HG03342 (cell line): ENCODE measurements around the gene LCLAT1.
"Not testable (repeated sequence)": the region's sequence is repeated elsewhere in the genome, so short reads cannot be mapped to it uniquely, and the experiment has no call there.

Source experiments
- ATAC-seq: cut with Tn5 transposase; IDR thresholded peaks from one replicate; pipeline ENCODE4 v1.9.1; 2021; ENCODE audit warnings: mild to moderate bottlenecking, moderate library complexity; ENCODE audit not compliant: unreplicated experiment

LCLAT1 gene

GRCh38 chr2:30453498-30453897 is 6.5 kb downstream of the LCLAT1 start:
- ATAC-seq: no peak

GRCh38 chr2:30454571-30454970 is 7.5 kb downstream of the LCLAT1 start:
- ATAC-seq: no peak

- ATAC-seq: no peak
Observed at GRCh38 chr2:30455114-30455738, 8.2 kb downstream of the LCLAT1 start.

- no peak for ATAC-seq
Observed at GRCh38 chr2:30456106-30456505, 9.1 kb downstream of the LCLAT1 start.

GRCh38 chr2:30456579-30456978 is 9.5 kb downstream of the LCLAT1 start:
- no peak for ATAC-seq

GRCh38 chr2:30457296-30457695 is 10.2 kb downstream of the LCLAT1 start:
- no peak for ATAC-seq

GRCh38 chr2:30459140-30459539 is 12.1 kb downstream of the LCLAT1 start:
- ATAC-seq: no peak

GRCh38 chr2:30462131-30462857 is 15.2 kb downstream of the LCLAT1 start:
- ATAC-seq: no peak

- no peak for ATAC-seq
Observed at GRCh38 chr2:30463535-30463934, 16.5 kb downstream of the LCLAT1 start.

- no peak for ATAC-seq
Observed at GRCh38 chr2:30464544-30465170, 17.6 kb downstream of the LCLAT1 start.

GRCh38 chr2:30465171-30465545 is 18.1 kb downstream of the LCLAT1 start:
- ATAC-seq: no peak

GRCh38 chr2:30466216-30466615 is 19.2 kb downstream of the LCLAT1 start:
- ATAC-seq: no peak

- not testable (repeated sequence) for ATAC-seq
Observed at GRCh38 chr2:30467062-30467826, 20.2 kb downstream of the LCLAT1 start.

- ATAC-seq: no peak
Observed at GRCh38 chr2:30470426-30470825, 23.4 kb downstream of the LCLAT1 start.

GRCh38 chr2:30472326-30472725 is 25.3 kb downstream of the LCLAT1 start:
- no peak for ATAC-seq

- ATAC-seq: no peak
Observed at GRCh38 chr2:30475542-30475941, 28.5 kb downstream of the LCLAT1 start.

GRCh38 chr2:30476636-30477035 is 29.6 kb downstream of the LCLAT1 start:
- no peak for ATAC-seq

GRCh38 chr2:30480703-30481322 is 33.8 kb downstream of the LCLAT1 start:
- ATAC-seq: no peak

- ATAC-seq: no peak
Observed at GRCh38 chr2:30481323-30481800, 34.3 kb downstream of the LCLAT1 start.

GRCh38 chr2:30482011-30482410 is 35.0 kb downstream of the LCLAT1 start:
- no peak for ATAC-seq

- no peak for ATAC-seq
Observed at GRCh38 chr2:30484145-30484544, 37.1 kb downstream of the LCLAT1 start.
